Measurements from ENCODE around the gene TRIM50.
"Not testable (repeated sequence)": the region's sequence is repeated elsewhere in the genome, so short reads cannot be mapped to it uniquely, and the experiment has no call there.

TRIM50 gene

DNA sequence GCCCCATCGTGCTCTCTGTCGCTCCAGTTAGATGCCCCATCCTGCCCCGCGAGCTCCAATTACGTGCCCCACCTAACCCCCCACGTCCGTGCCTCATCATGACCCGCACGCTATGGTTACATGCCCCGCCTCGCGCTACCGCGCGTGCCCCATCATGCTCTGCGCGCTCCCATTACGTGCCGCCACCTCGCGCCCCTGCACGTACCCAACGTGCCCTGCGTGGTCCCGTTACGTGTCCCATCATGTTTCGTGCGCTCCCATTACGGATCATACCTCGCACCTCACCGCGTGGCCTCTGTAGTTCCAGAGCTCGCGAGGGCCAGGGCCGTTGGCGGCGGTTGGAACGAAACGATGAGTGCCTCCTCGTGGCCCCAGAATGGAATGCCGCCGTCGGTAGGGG lies at the start of gene TRIM50, which contains the start of gene FKBP6:
Gene TRIM50 (minus strand): TSS at position 161 of the 400 bp plus-strand sequence. CDS start 3,295 bp downstream, outside the sequence.
Gene FKBP6 (plus strand): TSS at position 240 of the 400 bp plus-strand sequence. CDS start 268 bp downstream, outside the sequence.
- not testable (repeated sequence) for DNase-seq

DNA sequence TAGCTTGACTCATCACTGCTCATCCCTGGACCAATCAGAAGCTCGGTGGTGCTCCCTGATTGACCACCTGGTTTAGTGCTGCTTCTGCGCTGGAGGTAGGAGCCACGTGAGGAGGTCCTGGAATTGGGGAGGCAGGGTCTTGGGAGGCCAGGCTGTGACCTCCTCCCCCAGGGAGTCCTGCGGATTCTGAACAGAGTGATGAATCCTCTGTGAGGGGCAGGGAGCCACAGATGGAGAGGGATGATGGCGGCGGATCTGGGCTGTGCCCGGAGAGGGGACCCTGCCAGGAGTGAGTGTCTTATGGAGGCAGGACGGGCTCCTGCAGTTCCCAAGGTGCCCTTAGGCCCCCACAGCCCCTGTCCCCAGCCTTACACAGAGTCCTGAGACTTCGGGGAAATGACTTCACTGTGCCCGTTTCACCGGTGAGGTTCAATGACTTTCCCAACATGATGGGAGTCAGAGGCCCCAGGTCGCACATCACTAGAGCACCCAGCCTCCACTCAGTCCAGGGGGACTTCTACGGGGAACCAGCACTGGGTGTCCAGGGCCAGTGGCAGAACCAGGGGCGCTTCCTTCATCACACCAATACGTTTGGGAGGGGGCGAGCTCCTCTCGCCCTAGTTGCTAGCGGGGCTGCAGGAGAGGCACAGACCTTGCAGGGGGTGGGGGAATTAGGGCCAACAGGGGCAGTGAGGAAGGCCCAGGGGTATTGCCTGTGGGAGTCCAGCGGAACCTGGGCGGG lies 49.0 kb upstream of the TRIM50 start:
- DNase-seq, result no peak

DNA sequence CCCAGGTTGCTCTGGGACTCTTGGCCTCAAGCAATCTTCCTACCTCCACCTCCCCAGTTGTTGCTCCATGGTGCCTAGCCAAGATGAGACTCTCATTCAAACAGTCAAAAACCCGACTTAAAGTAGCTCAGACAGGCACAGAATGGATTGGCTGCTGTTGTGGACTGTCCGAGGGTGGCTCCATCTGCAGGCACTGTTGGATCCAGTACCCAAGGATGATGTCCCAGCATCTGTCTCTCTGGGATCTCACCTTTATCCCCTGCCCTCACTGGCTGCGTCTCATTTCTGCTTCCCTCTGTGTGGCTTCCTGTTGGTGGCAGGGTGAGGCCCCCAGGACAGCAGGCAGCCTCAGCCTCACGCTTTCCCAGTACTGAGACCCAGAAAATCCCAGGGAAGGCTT lies 48.4 kb upstream of the TRIM50 start:
- not testable (repeated sequence) for DNase-seq

DNA sequence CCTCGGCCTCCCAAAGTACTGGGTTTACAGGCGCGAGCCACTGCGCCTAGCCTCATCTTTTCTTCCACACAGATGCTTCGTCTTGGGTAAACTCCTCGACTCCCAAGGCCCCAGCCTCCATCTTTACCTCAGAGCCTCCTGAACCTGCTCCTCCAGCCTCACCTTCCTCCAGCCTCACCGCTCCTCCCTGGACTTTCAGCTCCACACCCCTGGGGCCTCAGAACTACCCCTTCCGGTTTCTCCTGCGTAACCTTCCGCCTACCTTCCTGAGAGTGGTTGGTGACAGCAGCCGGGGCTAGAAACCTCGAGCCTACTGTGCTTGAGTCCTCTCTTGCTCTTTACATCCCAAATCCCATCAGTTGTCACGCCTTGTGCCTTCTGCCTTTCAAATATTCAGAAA lies 45.9 kb upstream of the TRIM50 start:
- no peak for DNase-seq

DNA sequence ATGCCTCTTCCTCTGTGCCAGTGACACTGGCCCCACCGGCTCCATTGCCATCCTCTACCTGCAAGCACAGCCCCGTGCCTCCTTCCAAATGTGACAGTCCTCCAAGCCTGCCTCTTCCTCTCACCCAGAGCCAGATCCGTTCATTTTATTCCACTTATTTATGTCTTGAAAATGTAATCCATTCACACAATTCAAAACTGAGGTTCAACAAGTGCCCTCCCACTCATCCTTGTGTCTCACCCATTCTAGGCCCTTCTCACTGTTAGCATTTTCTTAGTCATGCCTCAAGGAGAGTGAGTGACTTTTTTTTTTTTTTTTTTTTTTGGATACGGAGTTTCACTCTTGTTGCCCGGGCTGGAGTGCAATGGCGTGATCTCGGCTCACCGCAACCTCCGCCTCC lies 41.7 kb upstream of the TRIM50 start:
- DNase-seq, result no peak

DNA sequence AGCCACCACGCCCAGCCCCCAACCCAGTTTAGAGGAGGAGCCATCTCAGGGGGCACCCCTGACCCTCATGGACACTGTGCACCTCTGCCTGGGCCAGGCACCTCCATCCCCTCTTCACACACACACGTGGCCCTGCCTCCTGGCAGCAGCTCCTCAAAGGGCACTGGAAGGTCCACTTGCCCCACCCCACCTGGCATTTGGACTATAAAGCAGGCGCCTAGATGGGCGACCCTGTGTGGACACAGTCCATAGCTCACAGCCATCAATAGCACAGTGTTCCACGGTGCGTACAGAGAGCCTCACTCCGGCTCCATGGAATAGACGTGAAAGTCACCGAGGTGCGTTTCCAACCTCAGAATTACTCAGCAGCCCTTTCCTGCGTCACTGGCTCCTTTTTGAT lies 41.1 kb upstream of the TRIM50 start:
- DNase-seq, result no peak

DNA sequence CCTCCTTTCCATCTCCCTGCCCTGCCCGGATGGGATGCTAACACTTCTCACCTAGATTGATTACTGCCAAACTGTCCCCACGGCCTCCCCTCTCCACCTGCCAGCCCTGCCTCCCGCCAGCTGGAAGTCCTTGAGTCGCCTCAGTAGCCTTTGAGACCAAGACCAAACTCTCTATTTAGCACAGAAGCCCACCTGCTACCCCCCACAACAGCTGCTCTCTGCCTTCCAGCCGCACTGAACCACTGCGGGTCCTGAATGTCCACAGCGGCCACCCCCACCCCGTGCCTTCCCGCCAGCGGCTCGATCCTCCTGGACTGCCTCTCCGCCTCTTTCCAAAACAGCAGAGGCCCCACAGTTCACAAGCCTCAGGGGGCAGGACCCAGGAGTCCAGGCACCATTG lies 39.1 kb upstream of the TRIM50 start:
- DNase-seq, result no peak

DNA sequence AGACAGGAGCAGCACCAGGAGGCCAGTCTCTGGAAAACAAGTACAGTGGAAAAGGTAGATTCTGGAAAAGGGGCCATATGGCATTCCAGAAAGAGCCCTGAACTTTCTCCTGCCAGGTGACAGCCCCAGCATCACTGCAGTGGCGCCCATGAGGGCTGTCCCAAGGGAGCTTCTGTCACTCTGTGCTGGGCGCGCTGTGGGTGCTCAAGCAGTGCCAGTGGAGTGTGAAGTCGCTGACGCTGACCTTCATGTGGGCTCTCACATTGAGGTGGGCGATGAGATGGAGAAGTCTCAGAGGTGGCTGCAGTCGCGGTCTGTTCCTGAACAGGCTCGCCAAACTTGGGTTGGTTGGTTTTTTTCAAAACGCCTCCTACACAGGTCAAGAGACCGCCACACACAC lies 38.2 kb upstream of the TRIM50 start:
- no peak for DNase-seq

DNA sequence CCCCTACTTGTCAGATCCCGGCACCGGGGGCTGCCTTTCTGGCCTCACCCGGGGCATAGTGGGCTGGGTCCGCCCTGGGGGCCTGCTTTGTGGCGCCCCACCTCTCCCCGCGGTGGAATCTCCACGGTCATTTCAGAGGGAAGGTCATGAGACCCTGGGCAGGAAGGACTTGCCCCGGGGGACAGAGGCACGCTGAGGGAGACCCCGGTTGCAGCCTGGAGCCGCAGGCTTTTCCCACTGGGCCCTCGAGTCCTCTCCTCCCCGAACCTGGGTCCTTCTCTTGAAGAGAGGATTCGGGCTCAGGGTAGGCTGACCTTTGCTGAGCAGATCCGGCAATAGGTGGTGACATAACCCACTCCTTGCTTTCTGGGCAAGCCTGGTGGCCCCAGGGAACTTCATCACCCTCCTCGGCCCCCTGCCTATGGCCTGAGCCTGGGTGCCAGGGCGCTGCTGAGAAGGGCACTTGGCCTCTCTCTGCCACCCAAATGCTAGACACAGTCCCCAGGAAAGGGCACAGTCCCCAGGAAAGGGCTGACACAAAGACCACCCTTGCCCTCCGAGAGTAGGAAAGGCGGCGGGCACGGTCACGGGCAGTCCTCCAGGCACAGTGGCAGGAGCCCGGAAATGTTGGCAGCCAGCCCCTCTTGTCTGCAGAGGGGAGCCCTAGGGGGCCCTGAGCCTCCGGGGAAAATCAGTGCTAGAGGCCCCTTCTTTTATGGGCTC lies 36.3 kb upstream of the TRIM50 start:
- no peak for DNase-seq

DNA sequence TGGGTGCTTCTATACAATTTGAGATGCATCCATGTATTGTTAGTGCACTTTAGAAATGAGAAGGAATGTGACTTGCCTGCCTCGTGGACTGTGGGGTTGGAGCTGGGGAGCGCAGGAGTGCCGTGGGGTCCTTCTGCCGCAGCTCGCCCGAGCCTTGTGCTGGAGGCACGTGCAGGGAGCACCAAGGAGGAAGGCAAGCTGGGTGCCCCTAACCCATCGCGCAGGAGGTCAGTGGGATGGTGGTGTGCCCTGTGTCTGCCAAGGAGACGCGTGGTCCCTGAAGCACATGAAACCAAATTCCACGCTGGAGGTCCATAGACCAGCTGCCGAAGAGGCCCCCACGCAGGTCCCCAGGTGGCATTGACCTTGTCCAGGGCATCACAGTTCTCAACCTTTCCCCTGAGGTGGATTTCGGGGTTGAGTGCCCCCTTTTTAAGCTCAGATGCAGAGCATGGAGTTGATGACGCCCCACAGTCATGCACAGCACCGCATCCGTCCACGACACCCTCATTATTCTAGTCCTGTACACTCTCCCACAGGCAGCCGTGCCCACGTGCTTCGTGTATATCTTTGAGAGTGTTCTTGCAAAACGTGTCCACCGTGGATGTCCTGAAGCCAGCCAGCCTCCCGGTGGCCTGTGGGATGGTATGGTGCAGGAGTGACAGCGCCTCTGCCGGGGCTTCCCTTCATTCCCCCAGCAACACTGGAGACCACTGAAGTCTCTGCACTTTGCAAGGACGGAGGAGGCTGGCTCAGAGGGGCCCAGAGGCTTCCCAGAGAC lies 35.5 kb upstream of the TRIM50 start:
- DNase-seq, result no peak

DNA sequence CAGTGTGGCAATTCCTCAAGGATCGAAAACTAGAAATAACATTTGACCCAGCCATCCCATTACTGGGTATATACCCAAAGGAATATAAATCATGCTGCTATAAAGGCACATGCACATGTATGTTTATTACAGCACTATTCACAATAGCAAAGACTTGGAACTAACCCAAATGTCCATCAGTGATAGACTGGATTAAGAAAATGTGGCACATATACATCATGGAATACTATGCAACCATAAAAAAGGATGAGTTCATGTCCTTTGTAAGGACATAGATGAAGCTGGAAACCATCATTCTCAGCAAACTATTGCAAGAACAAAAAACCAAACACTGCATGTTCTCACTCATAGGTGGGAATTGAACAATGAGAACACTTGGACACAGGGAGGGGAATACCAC lies 32.7 kb upstream of the TRIM50 start:
- not testable (repeated sequence) for DNase-seq

DNA sequence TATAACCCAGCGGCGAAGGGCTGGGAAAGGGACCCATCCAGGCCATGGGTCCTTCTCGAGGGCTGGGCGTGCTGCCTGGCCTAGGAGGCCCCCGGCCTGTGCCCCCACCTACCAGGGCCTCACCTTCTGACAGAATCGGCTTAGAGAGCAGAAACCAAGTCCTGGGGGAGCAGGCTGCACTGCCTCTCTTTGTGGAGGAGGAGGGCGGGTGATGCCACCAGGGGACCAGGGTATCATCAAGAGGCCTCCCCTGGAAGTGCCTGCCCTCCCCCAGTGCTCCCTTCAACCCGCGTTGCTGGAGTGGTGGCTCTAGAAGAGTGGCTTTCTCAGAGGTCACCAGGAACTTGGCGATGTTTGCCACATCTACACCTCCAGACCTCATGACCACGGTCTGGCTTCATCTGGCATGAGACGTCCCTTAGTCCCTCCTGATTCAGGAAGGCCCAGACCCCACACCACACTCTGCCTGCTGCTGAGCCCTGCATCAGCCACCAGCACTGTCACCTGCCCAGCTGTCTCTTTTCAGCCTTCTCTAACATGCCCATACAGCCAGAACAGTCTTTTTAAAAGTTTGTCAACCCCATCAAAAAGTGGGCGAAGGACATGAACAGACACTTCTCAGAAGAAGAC lies 32.0 kb upstream of the TRIM50 start:
- no peak for DNase-seq

DNA sequence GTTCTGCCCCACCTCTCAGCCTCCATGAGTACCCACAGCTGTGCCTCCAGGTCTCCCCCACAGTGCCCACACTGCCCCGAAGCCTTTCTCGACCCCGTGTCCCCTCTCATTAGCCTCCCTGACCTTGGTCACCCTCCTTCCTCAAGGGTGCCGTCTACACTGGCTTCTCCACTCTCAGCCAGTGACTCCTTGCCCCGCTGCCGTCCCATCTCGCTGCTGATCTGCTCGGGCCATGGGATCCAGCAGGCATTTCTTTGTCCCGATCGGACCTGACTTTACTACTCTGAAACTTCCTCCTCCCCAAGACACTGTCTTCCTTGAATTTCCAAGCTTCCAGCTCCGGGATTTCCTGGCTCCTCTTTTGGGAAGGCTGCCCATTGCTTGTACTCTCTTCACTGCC lies 31.4 kb upstream of the TRIM50 start:
- no peak for DNase-seq

DNA sequence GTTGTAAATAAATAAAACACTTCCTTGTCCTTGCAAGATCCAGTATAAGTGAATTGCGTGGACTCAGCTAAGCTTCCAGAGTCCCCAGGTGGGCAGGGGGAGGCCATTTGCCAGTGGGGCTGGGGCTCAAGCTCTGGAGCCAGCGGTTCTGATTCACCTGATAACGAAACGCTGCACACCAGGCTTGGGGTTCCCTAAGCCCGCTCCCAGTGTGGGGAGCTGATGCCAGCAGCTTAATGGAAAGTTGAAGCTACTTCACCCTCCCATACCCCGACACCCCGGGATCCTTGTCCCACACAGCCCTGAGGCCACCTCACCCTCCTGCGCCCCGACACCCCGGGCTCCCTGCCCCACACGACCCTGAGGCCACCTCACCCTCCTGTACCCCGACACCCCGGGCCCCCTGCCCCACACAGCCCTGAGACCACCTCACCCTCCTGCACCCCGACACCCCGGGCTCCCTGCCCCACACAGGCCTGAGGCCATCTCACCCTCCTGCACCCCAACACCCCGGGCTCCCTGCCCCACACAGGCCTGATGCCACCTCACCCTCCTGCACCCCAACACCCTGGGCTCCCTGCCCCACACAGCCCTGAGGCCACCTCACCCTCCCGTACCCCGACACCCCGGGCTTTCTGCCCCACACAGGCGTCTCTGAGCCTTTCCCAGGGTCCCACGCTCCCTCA lies 30.9 kb upstream of the TRIM50 start:
- DNase-seq, result no peak

DNA sequence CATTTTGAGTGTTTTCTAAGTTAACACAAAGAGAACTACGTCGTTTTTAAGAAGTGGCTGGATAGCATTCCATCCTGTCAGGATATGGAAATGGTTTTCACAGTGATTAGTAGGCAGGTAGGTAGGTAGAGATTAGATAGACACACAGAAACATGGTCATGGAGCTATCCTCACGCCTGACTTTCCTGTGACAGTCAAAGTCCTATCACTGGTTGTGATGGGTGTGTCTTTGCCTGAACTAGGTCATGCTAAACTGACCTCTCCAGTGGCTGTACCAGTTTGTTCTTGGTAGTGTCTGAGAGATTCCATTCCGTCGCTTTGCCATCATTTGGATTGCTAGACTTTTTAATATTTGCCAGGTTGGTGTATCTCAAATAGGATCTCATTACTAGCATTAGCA lies 28.3 kb upstream of the TRIM50 start:
- no peak for DNase-seq

DNA sequence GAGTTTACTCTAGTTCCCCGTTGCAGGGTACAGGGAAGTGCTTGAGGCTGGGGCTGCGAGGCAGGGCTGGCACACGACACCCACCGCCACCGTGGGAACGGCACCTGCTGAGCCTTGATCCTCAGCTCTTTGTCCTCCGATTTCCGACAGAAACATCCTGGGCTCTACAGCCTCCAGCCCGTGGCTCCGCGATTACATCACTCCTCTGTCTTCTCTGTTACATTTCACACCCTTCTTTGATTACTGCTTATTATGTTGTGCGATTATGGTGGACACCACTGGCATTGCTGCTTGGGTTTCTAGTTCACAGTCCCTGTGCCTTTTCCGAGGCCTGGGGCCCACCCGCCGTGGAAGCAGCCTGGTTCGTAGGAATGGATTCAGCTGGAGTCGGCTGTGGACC lies 26.9 kb upstream of the TRIM50 start:
- DNase-seq, result no peak

DNA sequence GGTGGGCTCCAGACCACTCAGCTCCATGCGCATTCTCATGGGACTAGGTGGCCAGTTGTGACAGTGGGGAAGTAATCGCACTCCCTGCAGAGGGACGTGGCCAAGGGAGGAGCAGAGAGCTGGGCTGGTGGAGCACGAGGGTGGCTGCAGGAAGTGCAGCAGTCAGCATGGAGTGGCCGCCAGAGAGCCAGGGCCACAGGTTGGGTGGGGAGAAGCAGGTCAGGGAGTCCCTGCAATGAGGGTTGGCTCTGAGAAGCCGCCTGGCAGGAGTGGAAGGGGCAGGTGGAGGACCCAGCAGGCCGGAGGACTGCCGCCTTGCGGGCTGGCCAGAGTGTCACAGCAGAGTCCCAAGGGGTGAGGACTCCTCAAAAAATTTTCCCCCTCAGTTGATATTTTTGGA lies 26.3 kb upstream of the TRIM50 start:
- DNase-seq, result no peak

DNA sequence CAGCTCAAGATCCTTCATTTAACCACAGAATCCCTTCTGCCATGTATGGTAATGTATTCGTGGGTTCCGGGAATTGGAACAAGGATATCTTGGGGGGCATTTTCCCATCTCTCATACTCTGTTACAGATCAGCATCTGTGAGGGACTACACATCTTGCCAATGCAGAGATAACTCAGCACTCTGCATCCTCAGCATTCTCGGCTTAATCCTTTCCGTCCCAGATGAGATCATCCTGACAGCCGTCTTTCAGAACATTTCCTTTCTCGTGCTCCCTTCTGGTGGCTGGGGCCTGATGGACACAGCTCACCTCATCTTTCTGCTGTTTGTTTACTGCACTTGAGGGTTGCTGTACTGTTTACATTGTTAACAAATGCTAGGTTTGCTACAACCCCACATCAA lies 25.4 kb upstream of the TRIM50 start:
- no peak for DNase-seq

DNA sequence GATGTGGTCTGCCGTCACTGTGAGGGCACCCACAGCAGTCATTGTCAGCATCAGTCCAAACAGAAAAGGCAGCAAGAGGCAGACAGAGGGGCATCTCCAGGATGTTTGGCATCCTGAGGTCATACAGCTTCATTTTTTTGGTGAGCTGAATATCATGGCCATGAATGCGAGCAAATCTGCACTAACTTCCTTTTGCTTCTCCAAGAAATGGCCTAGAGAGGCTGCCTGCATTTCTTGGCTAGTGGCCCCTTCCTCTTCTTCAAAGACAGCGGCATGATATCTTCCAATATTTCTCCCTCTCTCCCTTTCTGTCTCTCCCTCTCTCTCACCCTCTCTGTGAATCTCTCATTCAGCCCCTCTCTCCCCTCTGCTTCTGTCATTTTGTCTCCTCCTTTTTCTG lies 24.9 kb upstream of the TRIM50 start:
- DNase-seq, result no peak

DNA sequence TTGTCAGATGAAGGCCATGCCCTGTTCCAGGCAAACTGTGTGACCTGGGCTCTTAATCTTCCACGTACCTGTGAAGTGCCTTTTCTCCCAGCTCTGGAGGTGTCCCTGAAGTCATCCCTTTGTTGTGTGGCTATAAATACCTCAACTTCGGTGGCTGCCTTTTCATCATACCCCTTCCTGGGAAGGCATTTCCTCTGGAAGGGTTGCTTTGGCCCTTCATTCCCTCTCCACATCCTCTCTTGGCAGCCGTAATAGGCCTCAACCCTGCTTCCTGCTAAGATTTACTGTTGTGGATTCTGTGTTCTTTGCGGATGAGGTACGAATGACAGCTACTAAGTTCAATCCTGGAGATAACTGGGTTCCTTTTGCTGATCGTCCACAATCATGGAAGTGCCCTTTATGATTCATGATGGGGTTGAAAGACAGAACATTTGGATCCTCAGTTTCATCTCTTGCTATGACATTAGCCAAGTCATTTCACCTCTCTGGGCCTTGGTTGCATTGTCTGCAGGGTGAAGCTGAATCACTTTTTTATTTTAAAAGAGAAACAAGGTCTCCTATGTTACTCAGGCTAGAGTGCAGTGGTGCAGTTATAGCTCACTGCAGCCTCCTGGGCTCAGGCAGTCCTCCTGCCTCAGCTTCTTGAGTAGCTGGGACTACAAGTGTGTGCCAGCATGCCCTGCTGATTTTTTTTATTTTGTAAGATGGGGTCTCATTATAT lies 23.7 kb upstream of the TRIM50 start:
- DNase-seq, result no peak

DNA sequence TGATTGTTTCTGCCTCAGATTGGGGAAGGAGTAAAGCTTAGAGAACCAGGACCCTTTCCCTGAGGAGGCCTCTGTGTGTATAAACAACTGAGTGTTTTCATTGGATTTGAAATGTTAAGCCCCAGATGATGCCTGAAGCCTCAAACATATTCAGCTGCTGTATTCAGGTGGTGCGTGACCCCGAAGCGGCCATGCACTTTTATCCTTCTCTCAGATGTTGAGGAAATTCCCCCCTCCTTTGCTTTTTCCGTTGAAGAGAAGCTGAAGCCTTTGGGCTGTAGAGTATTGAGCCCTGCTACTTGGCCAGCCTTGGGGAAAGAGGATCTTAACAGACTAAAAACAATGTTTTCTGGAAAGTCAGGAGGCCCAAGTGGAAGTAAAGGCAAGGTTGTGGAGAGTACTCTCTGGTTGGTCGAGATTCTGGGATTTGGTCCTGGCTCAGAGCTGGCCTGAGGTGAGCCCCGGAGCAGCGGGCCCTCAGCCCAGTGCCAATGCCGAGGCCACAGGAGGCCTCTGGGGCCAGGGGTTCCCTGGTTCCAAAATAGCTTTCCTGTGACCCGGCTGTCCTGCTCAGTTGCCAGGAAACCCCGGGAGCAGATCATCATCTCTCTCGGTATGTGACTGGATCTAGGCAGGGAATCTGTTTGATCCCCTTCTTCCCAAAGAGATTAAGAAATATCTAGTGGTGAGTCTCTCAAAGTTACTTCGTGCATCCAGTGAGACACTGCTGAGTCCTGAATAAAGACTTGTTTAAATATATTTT lies 22.6 kb upstream of the TRIM50 start:
- no peak for DNase-seq

Measured in KG1 (cell line).